Stomach (tissue), 9 donors: ENCODE measurements around the gene PRELID3B. TPM values are rescaled to one million over a fixed set of nuclear protein-coding genes. Genes with fewer than 3 reads are reported as not detected.
A peak's percentile ranks its signal among the peaks of the same experiment; 100 is the strongest.

Experiments
- DNase-seq, 2 donors: peaks; one replicate each; pipeline versions ENCODE4 v3.0.0 to v3.0.0-alpha.2; 2013 to 2019
- H3K27ac ChIP-seq, 5 donors: fragments of 200-600 bp in 4 of 5; sonication (generic) in 4 of 5; one replicate each; pipeline ENCODE4 v1.5.1; 2013 to 2019; ENCODE audit warnings: mild to moderate bottlenecking in 1 of 5, moderate library complexity in 1 of 5
- H3K27me3 ChIP-seq, 3 donors: fragments of 200-600 bp; sonication (generic); one replicate each; pipeline ENCODE4 v1.5.1; 2017 to 2019; ENCODE audit warnings: mixed run types in 1 of 3
- H3K36me3 ChIP-seq, 4 donors: fragments of 200-600 bp; sonication (generic); 1 replicate in 3 of 4; 2 replicates in 1 of 4; pipeline ENCODE4 v1.5.1; 2016 to 2019
- H3K4me1 ChIP-seq, 4 donors: fragments of 200-600 bp; sonication (generic); one replicate each; pipeline ENCODE4 v1.5.1; 2016 to 2019
- H3K4me3 ChIP-seq, 4 donors: fragments of 200-600 bp; sonication (generic) in 3 of 4; one replicate each; pipeline ENCODE4 v1.5.1; 2016 to 2019; ENCODE audit warnings: mild to moderate bottlenecking in 1 of 4
- H3K9me3 ChIP-seq, 4 donors: fragments of 200-600 bp; sonication (generic); one replicate each; pipeline ENCODE4 v1.5.1; 2016 to 2019
- CTCF ChIP-seq, 7 experiments: fragments of 450-650 bp in 4 of 7; fragments of 200-600 bp in 3 of 7; sonication (generic) in 3 of 7; IDR thresholded peaks; one replicate each; pipeline ENCODE4 v1.5.1; 2016 to 2019; ENCODE audit warnings: antibody characterized with exemption in 7 of 7, control low read depth in 2 of 7, mild to moderate bottlenecking in 1 of 7
- EP300 ChIP-seq: sonication (generic); formaldehyde crosslinking; IDR thresholded peaks from one replicate; pipeline ENCODE4 v1.6.1; 2017; ENCODE audit warnings: antibody characterized with exemption
- POLR2A ChIP-seq, 4 donors: fragments of 450-650 bp; IDR thresholded peaks; one replicate each; pipeline ENCODE4 v1.6.1; 2016; ENCODE audit warnings: antibody characterized with exemption in 4 of 4, control low read depth in 2 of 4, mild to moderate bottlenecking in 1 of 4, moderate library complexity in 1 of 4
- POLR2AphosphoS5 ChIP-seq, 3 donors: sonication (generic); formaldehyde crosslinking; IDR thresholded peaks; one replicate each; pipeline ENCODE4 v1.6.1; 2016; ENCODE audit warnings: antibody characterized with exemption in 3 of 3
- whole genome bisulfite sequencing, 5 donors: extraction: QIAGEN DNeasy Blood & Tissue Kit in 3 of 5; methylation state at CpG; one replicate each; pipeline versions ENCODE4 v1.1.5 to v1.1.7; 2013 to 2018; 5-methylcytosine and 5-hydroxymethylcytosine counted together
- intact Hi-C: fragments of 100-400 bp; cut with DNase I; formaldehyde crosslinking; loops from one replicate; pipeline ENCODE4 v1.15.1; 2023; ENCODE audit warnings: low total_unique reads
- polyA plus RNA-seq, 3 donors: library from polyadenylated mRNA; stranded (reverse); fragments of 200-250 nt; gene quantifications; one replicate each; pipeline ENCODE4 v1.2.3, GENCODE V29; 2013
- total RNA-seq, 5 donors: library from RNA; depleted of rRNA; stranded (reverse); fragments of >200 nt; gene quantifications; one replicate each; pipeline versions ENCODE4 v1.1.0 to v1.2.3, GENCODE V29; 2014 to 2016
- donor health status: healthy with polysubstance abuse.
- donor health status: Bipolar disorder and iron deficiency.
- donor health status: healthy.

Gene PRELID3B
- total and polyA plus RNA-seq, 8 donors = 20.0 to 322 (median 56.1) TPM

DNA sequence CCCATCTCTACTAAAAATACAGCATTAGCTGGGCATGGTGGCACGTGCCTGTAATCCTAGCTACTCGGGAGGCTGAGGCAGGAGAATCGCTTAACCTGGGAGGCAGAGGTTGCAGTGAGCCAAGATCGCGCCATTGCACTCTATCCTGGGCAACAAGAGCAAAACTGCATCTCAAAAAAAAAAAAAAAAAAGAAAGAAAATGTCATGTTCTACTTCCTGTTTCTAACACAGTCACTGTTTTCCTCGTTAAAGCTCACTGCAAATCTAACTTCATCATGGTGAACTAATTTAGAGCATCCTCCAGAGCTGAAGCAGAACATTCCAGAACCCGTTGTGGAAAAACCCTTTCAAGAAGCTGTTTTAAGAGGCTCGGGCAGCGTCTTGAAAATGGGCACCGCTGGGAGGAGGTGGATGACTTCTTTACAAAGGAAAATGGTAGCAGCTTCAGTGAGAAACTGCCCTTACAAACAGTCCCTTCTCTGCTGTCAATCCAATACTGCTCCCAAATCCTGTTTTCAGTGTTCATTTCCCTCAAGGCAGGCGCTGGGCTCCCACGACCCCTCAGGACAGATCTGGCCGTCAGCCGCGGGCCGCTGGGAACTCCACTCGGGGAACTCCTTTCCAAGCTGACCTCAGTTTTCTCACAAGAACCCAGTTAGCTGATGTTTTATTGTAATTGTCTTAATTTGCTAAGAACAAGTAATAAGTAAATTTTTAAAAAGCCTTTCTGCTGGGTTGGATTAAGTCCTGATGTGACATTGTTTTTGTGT lies 48.0 kb downstream of the PRELID3B start:
- Histone ChIP-seq H3K36me3 (peaks cover 80 to 100% (median 100%) of the 10 kb centered on the region in 4 donors), H3K27me3 (no peaks in the 10 kb centered on the region), H3K9me3 (no peaks in the 10 kb centered on the region), H3K4me3 (no peak overlapping the region), H3K27ac (no peak overlapping the region), H3K4me1 (peaks cover 0 to 14% (median 8%) of the 10 kb centered on the region in 4 donors)
- no peak for DNase-seq
- intact Hi-C loops = no loop called here
- WGBS, 5 donors = 80 to 88% (median 86%) methylated on average over 17 of the region's 17 CpGs
- no peak for TF ChIP-seq POLR2A (IDR thresholded peaks at IDR 0.05)
- no peak for TF ChIP-seq POLR2AphosphoS5 (IDR thresholded peaks at IDR 0.05)
- TF ChIP-seq CTCF (IDR thresholded peaks at IDR 0.05) = no peak
- no peak for TF ChIP-seq EP300

DNA sequence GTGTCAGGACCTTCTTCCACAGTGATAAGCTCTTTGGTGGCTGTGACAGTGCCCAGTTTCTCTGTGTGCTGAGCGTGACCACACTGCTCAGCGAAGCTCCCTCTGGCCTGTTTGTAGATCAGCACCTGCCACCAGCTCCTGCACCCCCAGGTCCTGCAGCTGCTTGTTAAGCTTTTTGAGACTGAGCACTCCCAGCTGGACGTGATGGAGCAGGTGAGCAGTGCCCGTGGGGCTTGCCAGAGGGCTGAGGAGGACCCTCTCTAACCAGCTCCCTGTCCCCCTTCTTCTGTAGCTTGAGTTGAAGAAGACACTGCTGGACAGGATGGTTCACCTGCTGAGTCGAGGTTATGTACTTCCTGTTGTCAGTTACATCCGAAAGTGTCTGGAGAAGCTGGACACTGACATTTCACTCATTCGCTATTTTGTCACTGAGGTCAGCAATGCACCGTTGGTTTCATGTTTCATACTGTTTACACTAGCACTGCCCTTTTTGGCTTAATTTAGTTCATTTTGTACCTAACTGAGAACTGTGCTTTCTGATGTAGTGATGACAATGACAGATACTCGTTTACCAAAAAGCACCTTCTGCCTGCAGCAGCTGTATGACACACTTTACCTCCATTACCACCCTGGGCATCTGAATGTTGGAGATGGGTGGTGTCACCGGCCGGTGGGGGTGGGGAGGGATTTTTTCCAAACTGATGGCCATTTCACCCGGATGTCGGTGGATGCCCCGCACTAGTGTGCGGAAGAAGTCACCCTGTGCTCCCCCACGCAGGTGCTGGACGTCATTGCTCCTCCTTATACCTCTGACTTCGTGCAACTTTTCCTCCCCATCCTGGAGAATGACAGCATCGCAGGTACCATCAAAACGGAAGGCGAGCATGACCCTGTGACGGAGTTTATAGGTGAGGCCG lies 49.0 kb downstream of the PRELID3B start:
- no peak for DNase-seq
- no peak overlapping the region for H3K27ac ChIP-seq
- 82 to 84% (median 83%) methylated on average over 23 of the region's 23 CpGs for WGBS, 5 donors

DNA sequence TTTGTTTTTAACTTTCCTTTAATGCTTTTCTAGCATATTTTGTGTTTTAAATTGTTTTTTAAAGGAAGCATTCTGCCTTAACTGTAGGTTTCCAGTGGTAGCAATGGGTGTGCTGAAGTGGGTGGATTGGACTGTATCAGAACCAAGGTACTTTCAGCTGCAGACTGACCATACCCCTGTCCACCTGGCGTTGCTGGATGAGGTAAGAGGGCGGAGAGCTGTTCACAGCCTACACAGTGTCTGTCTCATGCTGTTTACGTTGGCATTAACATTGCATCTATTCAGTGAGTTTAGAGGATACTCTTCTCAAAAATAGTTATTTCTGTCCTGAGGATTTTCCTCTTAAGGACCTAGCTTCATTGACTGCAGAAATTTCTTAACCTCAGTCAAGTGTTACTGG lies 49.7 kb downstream of the PRELID3B start:
- Histone ChIP-seq H3K27ac (peak overlapping the region in 1 of 5 donors; percentile 36), H3K4me3 (no peak overlapping the region), H3K27me3 (no peaks in the 10 kb centered on the region), H3K4me1 (peaks cover 0 to 14% (median 8%) of the 10 kb centered on the region in 4 donors), H3K9me3 (no peaks in the 10 kb centered on the region), H3K36me3 (peaks cover 89 to 100% (median 100%) of the 10 kb centered on the region in 4 donors)
- TF ChIP-seq CTCF (IDR thresholded peaks at IDR 0.05) (no peak), POLR2AphosphoS5 (IDR thresholded peaks at IDR 0.05) (no peak), POLR2A (IDR thresholded peaks at IDR 0.05) (no peak), EP300 (no peak)
- DNase-seq = no peak
- WGBS, 5 donors = 80 to 93% (median 86%) methylated on average over 3 of the region's 3 CpGs
- intact Hi-C loops = no loop called here

More for the DNA sequence above, 49.0 kb downstream of the PRELID3B start:
- intact Hi-C loops = no loop called here
- peaks cover 84 to 100% (median 100%) of the 10 kb centered on the region in 4 donors for H3K36me3 ChIP-seq
- H3K27me3 ChIP-seq = no peaks in the 10 kb centered on the region
- H3K4me3 ChIP-seq = no peak overlapping the region
- H3K9me3 ChIP-seq = no peaks in the 10 kb centered on the region
- TF ChIP-seq CTCF (IDR thresholded peaks at IDR 0.05) = no peak
- no peak for TF ChIP-seq POLR2AphosphoS5 (IDR thresholded peaks at IDR 0.05)
- no peak for TF ChIP-seq POLR2A (IDR thresholded peaks at IDR 0.05)
- TF ChIP-seq EP300 = no peak
- peaks cover 0 to 14% (median 8%) of the 10 kb centered on the region in 4 donors for H3K4me1 ChIP-seq

GRCh38 chr20:58991715-58992114 lies 50.9 kb downstream of the PRELID3B start:
- Histone ChIP-seq H3K4me3 (no peak overlapping the region), H3K4me1 (peaks cover 0 to 18% (median 8%) of the 10 kb centered on the region in 4 donors), H3K27ac (no peak overlapping the region), H3K36me3 (peaks cover 88 to 100% (median 100%) of the 10 kb centered on the region in 4 donors), H3K9me3 (no peaks in the 10 kb centered on the region), H3K27me3 (no peaks in the 10 kb centered on the region)
- no peak for TF ChIP-seq POLR2A (IDR thresholded peaks at IDR 0.05)
- no peak for TF ChIP-seq POLR2AphosphoS5 (IDR thresholded peaks at IDR 0.05)
- no peak for TF ChIP-seq EP300
- TF ChIP-seq CTCF (IDR thresholded peaks at IDR 0.05) = no peak
- 50 to 68% (median 59%) methylated on average over 9 of the region's 9 CpGs for WGBS, 5 donors
- no peak for DNase-seq
- intact Hi-C loops = no loop called here
